HCT116 (cell line): ENCODE data around the gene C1QTNF9B. TPM values are rescaled to one million over a fixed set of nuclear protein-coding genes. Genes with fewer than 3 reads are reported as not detected.

Experiments
- ATAC-seq: fragments of 200-7000 bp; cut with Tn5 transposase; 2 replicates; pipeline ENCODE4 v1.9.1; 2020; ENCODE audit warnings: mild to moderate bottlenecking, moderate library complexity
- BruUV-seq: library from RNA; stranded (reverse); fragments of 400-500 nt; replicated peaks from 2 replicates; lab custom pipeline; 2021; lab: Mats Ljungman, UMichigan
- CTCF ChIA-PET: fragments of 300-600 bp; sonication (Branson Sonifier 250); formaldehyde crosslinking; loops from one replicate; lab custom pipeline; 2021; ENCODE audit warnings: antibody characterized with exemption; lab: Charles Lee
- POLR2A ChIA-PET: fragments of 300-600, 350-600 bp; sonication (Branson Sonifier 250); formaldehyde crosslinking; loops from one replicate; lab custom pipeline; 2021; ENCODE audit warnings: antibody characterized with exemption; lab: Charles Lee
- RAD21 ChIA-PET, 2 experiments: fragments of 300-600 bp; sonication (Branson Sonifier 250); formaldehyde crosslinking; loops; one replicate each; lab custom pipeline; 2023; ENCODE audit warnings: low total read pairs in 2 of 2; ENCODE audit not compliant: uncharacterized antibody in 2 of 2, unreplicated experiment in 2 of 2, low non-redundant PET in 1 of 2; lab: Charles Lee
- DNase-seq: peaks from one replicate; pipeline ENCODE4 v3.0.0-alpha.2; 2010; ENCODE audit warnings: low read depth, low spot score
- H2AFZ ChIP-seq: fragments of 200-600 bp; shearing (Covaris generic), sonication (generic); 2 replicates; pipeline ENCODE4 v1.6.1; 2017; ENCODE audit warnings: low read depth, mixed run types, mixed read lengths, antibody characterized with exemption, low read length; ENCODE audit not compliant: poor library complexity, severe bottlenecking
- H3K27ac ChIP-seq: 2 replicates; pipeline ENCODE4 v1.5.1; 2012; ENCODE audit warnings: low read depth, low read length
- H3K27me3 ChIP-seq: fragments of 200-600 bp; sonication (generic); 2 replicates; pipeline ENCODE4 v1.6.1; 2016; ENCODE audit warnings: mixed run types, low read length, mixed read lengths; ENCODE audit not compliant: insufficient read depth
- H3K36me3 ChIP-seq, 2 experiments: fragments of 200-500 bp in 1 of 2; fragments of 200-600 bp in 1 of 2; sonication (Bioruptor generic) in 1 of 2; sonication (generic) in 1 of 2; 2 replicates each; pipeline versions ENCODE4 v1.5.1 to v1.6.1; 2014 to 2016; ENCODE audit warnings: low read length in 2 of 2, inconsistent platforms in 1 of 2, mixed read lengths in 1 of 2, mixed run types in 1 of 2; ENCODE audit not compliant: insufficient read depth in 2 of 2, control insufficient read depth in 1 of 2
- H3K4me1 ChIP-seq, 2 experiments: fragments of 200-600 bp in 1 of 2; sonication (generic) in 1 of 2; 2 replicates each; pipeline versions ENCODE4 v1.5.1 to v1.6.1; 2012 to 2017; ENCODE audit warnings: low read length in 2 of 2, inconsistent platforms in 1 of 2, mild to moderate bottlenecking in 1 of 2, mixed read lengths in 1 of 2, mixed run types in 1 of 2, moderate library complexity in 1 of 2; ENCODE audit not compliant: insufficient read depth in 2 of 2, control insufficient read depth in 1 of 2
- H3K4me2 ChIP-seq: fragments of 200-600 bp; sonication (generic); 2 replicates; pipeline ENCODE4 v1.6.1; 2017; ENCODE audit warnings: mixed run types, low read length, mixed read lengths
- H3K4me3 ChIP-seq, 2 experiments: fragments of 200-600 bp in 1 of 2; sonication (generic) in 1 of 2; replicated peaks in 1 of 2; 2 replicates each; pipeline ENCODE4 v1.5.1; 2011 to 2016; ENCODE audit warnings: low read length in 2 of 2, control low read depth in 1 of 2, low read depth in 1 of 2, mild to moderate bottlenecking in 1 of 2, mixed read lengths in 1 of 2, mixed run types in 1 of 2
- H3K79me2 ChIP-seq: fragments of 200-600 bp; sonication (generic); 2 replicates; pipeline ENCODE4 v1.6.1; 2017; ENCODE audit warnings: mild to moderate bottlenecking, mixed run types, low read length, moderate library complexity, mixed read lengths; ENCODE audit not compliant: insufficient read depth
- H3K9ac ChIP-seq: fragments of 200-600 bp; sonication (generic); 2 replicates; pipeline ENCODE4 v1.6.1; 2016; ENCODE audit warnings: low read length, mixed read lengths
- H3K9me2 ChIP-seq: fragments of 200-600 bp; sonication (generic), shearing (Covaris generic); 2 replicates; pipeline ENCODE4 v1.6.1; 2017; ENCODE audit warnings: mixed run types, mild to moderate bottlenecking, moderate library complexity; ENCODE audit not compliant: insufficient read depth
- H3K9me3 ChIP-seq, 2 experiments: fragments of 200-500 bp in 1 of 2; fragments of 200-600 bp in 1 of 2; sonication (Bioruptor generic) in 1 of 2; sonication (generic) in 1 of 2; 2 replicates each; pipeline ENCODE4 v1.6.1; 2014 to 2017; ENCODE audit warnings: low read length in 2 of 2, mixed read lengths in 2 of 2, inconsistent platforms in 1 of 2, low read depth in 1 of 2, mild to moderate bottlenecking in 1 of 2, mixed run types in 1 of 2, moderate library complexity in 1 of 2; ENCODE audit not compliant: control insufficient read depth in 1 of 2, insufficient read depth in 1 of 2
- H4K20me1 ChIP-seq: fragments of 200-600 bp; sonication (generic), shearing (Covaris generic); 2 replicates; pipeline ENCODE4 v1.6.1; 2017; ENCODE audit warnings: mixed run types, mild to moderate bottlenecking, moderate library complexity; ENCODE audit not compliant: insufficient read depth
- ATF3 ChIP-seq: IDR thresholded peaks from 2 replicates; pipeline ENCODE4 v1.6.1; 2012
- CBX3 ChIP-seq: IDR thresholded peaks from 2 replicates; pipeline ENCODE4 v1.6.1; 2012; ENCODE audit warnings: low read depth
- CEBPB ChIP-seq: IDR thresholded peaks from 2 replicates; pipeline ENCODE4 v1.6.1; 2012; ENCODE audit warnings: low read depth
- CTCF ChIP-seq, 3 experiments: fragments of 200-600 bp in 1 of 3; sonication (generic) in 1 of 3; IDR thresholded peaks in 2 of 3; conservative IDR thresholded peaks in 1 of 3; 2 replicates each; pipeline ENCODE4 v1.5.1; 2012 to 2017; ENCODE audit warnings: low read depth in 2 of 3, low read length in 2 of 3, antibody characterized with exemption in 1 of 3, borderline replicate concordance in 1 of 3, control low read depth in 1 of 3, mild to moderate bottlenecking in 1 of 3, mixed read lengths in 1 of 3, mixed run types in 1 of 3, moderate library complexity in 1 of 3; ENCODE audit not compliant: insufficient read depth in 1 of 3
- ELF1 ChIP-seq: IDR thresholded peaks from 2 replicates; pipeline ENCODE4 v1.6.1; 2012; ENCODE audit warnings: low read depth, borderline replicate concordance
- EZH2phosphoT487 ChIP-seq: fragments of 200-600 bp; IDR thresholded peaks from 2 replicates; pipeline ENCODE4 v1.6.1; 2018; ENCODE audit warnings: antibody characterized with exemption, borderline replicate concordance
- FOSL1 ChIP-seq: IDR thresholded peaks from 2 replicates; pipeline ENCODE4 v1.6.1; 2012; ENCODE audit warnings: low read depth
- MAX ChIP-seq: IDR thresholded peaks from 2 replicates; pipeline ENCODE4 v1.6.1; 2012
- POLR2A ChIP-seq: IDR thresholded peaks from 2 replicates; pipeline ENCODE4 v1.7.0; 2011; ENCODE audit warnings: borderline replicate concordance; ENCODE audit not compliant: insufficient read depth, insufficient read length; ENCODE audit errors: extremely low read depth
- POLR2AphosphoS5 ChIP-seq: IDR thresholded peaks from 2 replicates; pipeline ENCODE4 v1.6.1; 2011; ENCODE audit warnings: mild to moderate bottlenecking, low read depth, low read length, moderate library complexity
- RAD21 ChIP-seq: IDR thresholded peaks from 2 replicates; pipeline ENCODE4 v1.6.1; 2012; ENCODE audit warnings: low read depth, mild to moderate bottlenecking
- REST ChIP-seq: IDR thresholded peaks from 2 replicates; pipeline ENCODE4 v1.6.1; 2012; ENCODE audit warnings: low read depth
- SIN3A ChIP-seq: IDR thresholded peaks from 2 replicates; pipeline ENCODE4 v1.6.1; 2012; ENCODE audit warnings: low read depth
- SRF ChIP-seq: IDR thresholded peaks from 2 replicates; pipeline ENCODE4 v1.6.1; 2012; ENCODE audit warnings: low read depth
- TCF7L2 ChIP-seq: IDR thresholded peaks from 2 replicates; pipeline ENCODE4 v1.7.0; 2011; ENCODE audit warnings: borderline replicate concordance, inconsistent platforms; ENCODE audit not compliant: insufficient read depth, insufficient read length; ENCODE audit errors: extremely low read depth
- ZBTB33 ChIP-seq: IDR thresholded peaks from 2 replicates; pipeline ENCODE4 v1.6.1; 2011; ENCODE audit warnings: mild to moderate bottlenecking, low read length, moderate library complexity; ENCODE audit not compliant: insufficient replicate concordance; ENCODE audit errors: extremely low read depth
- ZFX ChIP-seq: fragments of 450-650 bp; IDR thresholded peaks from 2 replicates; pipeline ENCODE4 v1.6.1; 2017
- intact Hi-C: fragments of 100-400 bp; cut with micrococcal nuclease; formaldehyde crosslinking; loops from 2 replicates; pipeline ENCODE4 v1.10.0; 2022
- total RNA-seq: library from RNA; stranded (reverse); gene quantifications from one replicate; pipeline ENCODE4 v1.2.1, GENCODE V29; 2021; ENCODE audit not compliant: unreplicated experiment

C1QTNF9B gene
- total RNA-seq, 1 experiment from 2014 or later, result not detected

GRCh38 chr13:23877286-23877685 is 20.0 kb downstream of the C1QTNF9B start:
- no peaks in the 10 kb centered on the region for H3K9me3 ChIP-seq
- ChIA-PET CTCF (interaction anchor here (1.1 kb wide), 2 partner anchors 352 to 410 kb away, joined by 3 read pairs; no protein-coding TSS in a partner anchor), RAD21 (no interaction called here), POLR2A (no interaction called here)
- no peak overlapping the region for H3K4me3 ChIP-seq
- no peak for ATAC-seq
- no TSS peak for BruUV-seq
- H3K36me3 ChIP-seq, result peaks cover 0 to 5% of the 10 kb centered on the region in 2 experiments; a peak in 2 of 4 replicates
- no peak overlapping the region for H3K27ac ChIP-seq
- H3K79me2 ChIP-seq, result no peaks in the 10 kb centered on the region
- H3K9me2 ChIP-seq, result no peaks in the 10 kb centered on the region
- intact Hi-C loops, result loop anchor here (10.0 kb wide), 1 partner anchor 1072 kb away; no protein-coding TSS in a partner anchor
- H3K4me2 ChIP-seq, result no peak overlapping the region
- H2AFZ ChIP-seq, result no peak overlapping the region
- DNase-seq, result no peak
- H3K27me3 ChIP-seq, result no peaks in the 10 kb centered on the region
- no peaks in the 10 kb centered on the region for H3K4me1 ChIP-seq
- H3K9ac ChIP-seq, result no peak overlapping the region
- H4K20me1 ChIP-seq, result no peaks in the 10 kb centered on the region
- TF ChIP-seq MAX, result no peak
- TF ChIP-seq REST, result no peak
- TF ChIP-seq POLR2AphosphoS5, result no peak
- no peak for TF ChIP-seq ZFX
- no peak for TF ChIP-seq SIN3A
- no peak for TF ChIP-seq RAD21
- TF ChIP-seq EZH2phosphoT487, result no peak
- no peak for TF ChIP-seq ATF3
- TF ChIP-seq CTCF (IDR thresholded peaks at IDR 0.05 in 2 of 3, conservative IDR thresholded peaks at IDR 0.05 in 1 of 3; ENCODE audit: borderline replicate concordance in 1 of 3, insufficient read depth in 1 of 3, low read depth in 2 of 3, low read length in 2 of 3), result no peak
- no peak for TF ChIP-seq FOSL1
- TF ChIP-seq ELF1, result no peak
- TF ChIP-seq CBX3, result no peak
- TF ChIP-seq CEBPB, result no peak
- TF ChIP-seq TCF7L2, result no peak
- TF ChIP-seq POLR2A, result no peak
- TF ChIP-seq SRF, result no peak
- no peak for TF ChIP-seq ZBTB33
